ENCODE measurements around the gene AGPAT2.

The AGPAT2 gene

GRCh38 chr9:136678034-136678433, 9.2 kb downstream of the AGPAT2 start:
- H3K4me3 ChIP-seq (ENCODE audit: low read length): no peak overlapping the region
- no peak for TF ChIP-seq EZH2phosphoT487 (IDR thresholded peaks at IDR 0.05; ENCODE audit: borderline replicate concordance, low read length)
- no peak for TF ChIP-seq CTCF (IDR thresholded peaks at IDR 0.05; ENCODE audit: low read depth, low read length, poor library complexity, severe bottlenecking)
- H3K9me2 ChIP-seq (replicated peaks; ENCODE audit: control insufficient read depth, low read length): no peaks in the 10 kb centered on the region
- no peaks in the 10 kb centered on the region for H3F3A ChIP-seq (ENCODE audit: control insufficient read depth, insufficient read depth)
- no peaks in the 10 kb centered on the region for H3K27me3 ChIP-seq (ENCODE audit: control insufficient read depth, low read length)
- no peaks in the 10 kb centered on the region for H3K9me3 ChIP-seq (ENCODE audit: control insufficient read depth, insufficient read depth, low read length)
- H3K27ac ChIP-seq (ENCODE audit: low read depth, low read length): no peak overlapping the region
- H3K4me2 ChIP-seq (ENCODE audit: low read length): no peak overlapping the region
- H3K4me1 ChIP-seq (ENCODE audit: control insufficient read depth, low read length): no peaks in the 10 kb centered on the region
- H4K20me1 ChIP-seq (ENCODE audit: control insufficient read depth, insufficient read depth, low read depth, low read length): no peaks in the 10 kb centered on the region
- H3K36me3 ChIP-seq (ENCODE audit: control insufficient read depth, low read length): no peaks in the 10 kb centered on the region; the same call in 1 of the 2 replicates
- no peaks in the 10 kb centered on the region for H3K79me2 ChIP-seq (ENCODE audit: control insufficient read depth, low read length)

- H3K9me3 ChIP-seq (ENCODE audit: control insufficient read depth, insufficient read depth, low read length): no peaks in the 10 kb centered on the region
- no peaks in the 10 kb centered on the region for H3K4me1 ChIP-seq (ENCODE audit: control insufficient read depth, low read length)
- H3K9me2 ChIP-seq (replicated peaks; ENCODE audit: control insufficient read depth, low read length): no peaks in the 10 kb centered on the region
- H3K4me3 ChIP-seq (ENCODE audit: low read length): no peak overlapping the region
- no peaks in the 10 kb centered on the region for H3K79me2 ChIP-seq (ENCODE audit: control insufficient read depth, low read length)
- no peaks in the 10 kb centered on the region for H3K27me3 ChIP-seq (ENCODE audit: control insufficient read depth, low read length)
- no peaks in the 10 kb centered on the region; the same call in 1 of the 2 replicates for H3K36me3 ChIP-seq (ENCODE audit: control insufficient read depth, low read length)
- no peaks in the 10 kb centered on the region for H4K20me1 ChIP-seq (ENCODE audit: control insufficient read depth, insufficient read depth, low read depth, low read length)
- TF ChIP-seq CTCF (IDR thresholded peaks at IDR 0.05; ENCODE audit: low read depth, low read length, poor library complexity, severe bottlenecking) (no peak), EZH2phosphoT487 (IDR thresholded peaks at IDR 0.05; ENCODE audit: borderline replicate concordance, low read length) (no peak)
- no peak overlapping the region for H3K4me2 ChIP-seq (ENCODE audit: low read length)
- no peak overlapping the region for H3K27ac ChIP-seq (ENCODE audit: low read depth, low read length)
- H3F3A ChIP-seq (ENCODE audit: control insufficient read depth, insufficient read depth): no peaks in the 10 kb centered on the region
Measured at GRCh38 chr9:136676920-136677686, 10.2 kb downstream of the AGPAT2 start.

GRCh38 chr9:136676297-136676794, 10.9 kb downstream of the AGPAT2 start:
- no peaks in the 10 kb centered on the region for H3K9me3 ChIP-seq (ENCODE audit: control insufficient read depth, insufficient read depth, low read length)
- TF ChIP-seq CTCF (IDR thresholded peaks at IDR 0.05; ENCODE audit: low read depth, low read length, poor library complexity, severe bottlenecking): no peak
- TF ChIP-seq EZH2phosphoT487 (IDR thresholded peaks at IDR 0.05; ENCODE audit: borderline replicate concordance, low read length): no peak
- H3F3A ChIP-seq (ENCODE audit: control insufficient read depth, insufficient read depth): no peaks in the 10 kb centered on the region
- H3K9me2 ChIP-seq (replicated peaks; ENCODE audit: control insufficient read depth, low read length): no peaks in the 10 kb centered on the region
- H3K27ac ChIP-seq (ENCODE audit: low read depth, low read length): no peak overlapping the region
- H4K20me1 ChIP-seq (ENCODE audit: control insufficient read depth, insufficient read depth, low read depth, low read length): no peaks in the 10 kb centered on the region
- no peaks in the 10 kb centered on the region for H3K79me2 ChIP-seq (ENCODE audit: control insufficient read depth, low read length)
- no peak overlapping the region for H3K4me2 ChIP-seq (ENCODE audit: low read length)
- H3K4me1 ChIP-seq (ENCODE audit: control insufficient read depth, low read length): no peaks in the 10 kb centered on the region
- H3K36me3 ChIP-seq (ENCODE audit: control insufficient read depth, low read length): no peaks in the 10 kb centered on the region; the same call in 1 of the 2 replicates
- H3K4me3 ChIP-seq (ENCODE audit: low read length): no peak overlapping the region
- H3K27me3 ChIP-seq (ENCODE audit: control insufficient read depth, low read length): no peaks in the 10 kb centered on the region
